OCI-M2 (cell line): ENCODE data around the gene CORO2A.

Source experiments
- DNase-seq: peaks from one replicate; lab custom pipeline; 2025; ENCODE audit not compliant: unreplicated experiment; lab: John Stamatoyannopoulos, UW

Gene CORO2A

GRCh38 chr9:98192503-98193335, at the start of gene CORO2A:
Gene CORO2A, minus strand, starts transcription at chr9:98192637. Its CDS starts 34,977 bp downstream, at chr9:98157660.
- peak; percentile 25 for DNase-seq

DNA sequence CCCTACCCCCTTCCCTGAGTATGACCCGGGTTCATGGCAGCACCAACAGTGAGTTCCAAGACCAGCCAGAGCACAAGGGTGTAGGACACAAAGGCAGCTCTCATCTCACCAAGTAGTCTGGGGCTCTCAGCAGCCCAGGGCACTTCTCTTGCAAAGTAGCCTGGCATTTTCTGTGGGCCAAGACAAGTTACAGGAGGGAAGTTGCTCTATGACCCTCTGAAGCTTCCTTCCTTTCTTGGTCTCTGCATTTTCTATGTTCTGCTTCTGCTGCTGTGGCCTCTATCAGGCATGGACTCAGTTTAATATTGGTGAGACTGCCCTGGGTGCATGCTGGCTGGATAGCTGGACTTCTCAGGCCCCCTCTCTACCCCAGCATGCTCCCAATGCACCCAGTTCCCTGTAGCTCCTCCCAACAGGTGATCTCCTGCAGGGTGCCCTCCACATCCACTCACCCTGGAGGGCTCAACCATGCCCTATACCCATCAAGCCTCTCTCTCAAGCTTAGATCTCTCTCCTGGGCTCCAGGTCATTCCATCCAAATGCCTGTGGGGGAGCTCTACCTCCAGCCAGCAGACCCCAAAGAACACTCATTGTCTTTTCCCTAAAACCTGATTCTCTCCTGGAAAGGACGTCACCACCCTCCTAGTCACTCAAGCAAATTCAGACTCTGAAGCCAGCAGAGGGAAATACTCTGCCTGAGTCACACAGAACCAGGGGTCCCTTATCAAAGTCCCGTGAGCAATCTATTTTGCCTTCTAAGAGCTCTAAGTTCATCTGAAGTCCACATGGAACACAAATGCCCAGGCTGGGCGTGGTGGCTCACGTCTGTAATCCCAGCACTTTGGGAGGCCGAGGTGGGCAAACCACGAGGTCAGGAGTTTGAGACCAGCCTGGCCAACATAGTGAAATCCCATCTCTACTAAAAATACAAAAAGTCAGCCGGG, 49.2 kb upstream of the CORO2A start:
- DNase-seq: no peak

- DNase-seq: no peak
Observed at GRCh38 chr9:98240475-98240874, 48.0 kb upstream of the CORO2A start.

DNA sequence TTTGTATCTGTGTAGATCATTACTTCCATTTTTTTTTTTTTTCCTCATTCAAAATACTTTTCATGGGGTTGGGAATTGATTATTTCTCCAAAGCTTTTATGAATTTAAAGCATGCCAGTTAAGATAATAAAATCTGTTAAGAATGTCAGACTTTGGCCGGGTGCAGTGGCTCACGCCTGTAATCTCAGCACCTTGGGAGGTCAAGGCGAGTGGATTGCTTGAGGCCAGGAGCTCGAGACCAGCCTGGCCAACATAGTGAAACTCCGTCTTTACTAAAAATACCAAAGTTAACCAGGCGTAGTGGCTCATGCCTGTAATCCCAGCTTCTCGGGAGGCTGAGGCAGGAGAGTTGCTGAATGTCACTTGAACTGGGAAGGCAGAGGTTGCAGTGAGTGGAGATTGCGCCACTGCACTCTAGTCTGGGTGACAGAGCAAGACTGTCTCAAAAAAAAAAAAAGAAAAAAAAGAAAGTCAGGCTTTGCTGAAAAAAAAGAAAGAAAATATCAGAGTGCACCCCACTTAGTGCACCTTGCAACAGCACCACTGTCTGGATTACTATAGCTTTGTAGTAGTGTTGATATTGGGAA, 44.6 kb upstream of the CORO2A start:
- DNase-seq: no peak

DNA sequence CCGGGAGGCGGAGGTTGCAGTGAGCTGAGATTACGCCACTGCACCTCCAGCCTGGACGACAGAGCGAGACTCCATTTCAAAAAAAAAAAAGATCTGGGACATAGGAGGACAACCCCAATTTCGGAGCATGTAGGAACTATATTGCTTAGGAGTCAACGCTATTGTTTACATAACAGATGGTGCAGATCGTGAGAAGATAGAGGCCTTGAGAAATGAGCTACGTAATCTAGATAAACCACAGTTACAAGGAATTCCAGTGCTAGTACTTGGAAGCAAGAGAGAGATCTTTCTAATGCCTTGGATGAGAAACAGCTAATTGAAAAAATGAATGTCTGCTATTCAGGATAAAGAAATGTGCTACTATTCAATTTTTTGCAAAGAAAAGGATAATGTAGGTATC, 42.7 kb upstream of the CORO2A start:
- no peak for DNase-seq

- DNase-seq: no peak
Observed at GRCh38 chr9:98234245-98234825, 41.9 kb upstream of the CORO2A start.

- DNase-seq: no peak
Observed at GRCh38 chr9:98232926-98233325, 40.5 kb upstream of the CORO2A start.

- DNase-seq: no peak
Observed at GRCh38 chr9:98231770-98232478, 39.5 kb upstream of the CORO2A start.

DNA sequence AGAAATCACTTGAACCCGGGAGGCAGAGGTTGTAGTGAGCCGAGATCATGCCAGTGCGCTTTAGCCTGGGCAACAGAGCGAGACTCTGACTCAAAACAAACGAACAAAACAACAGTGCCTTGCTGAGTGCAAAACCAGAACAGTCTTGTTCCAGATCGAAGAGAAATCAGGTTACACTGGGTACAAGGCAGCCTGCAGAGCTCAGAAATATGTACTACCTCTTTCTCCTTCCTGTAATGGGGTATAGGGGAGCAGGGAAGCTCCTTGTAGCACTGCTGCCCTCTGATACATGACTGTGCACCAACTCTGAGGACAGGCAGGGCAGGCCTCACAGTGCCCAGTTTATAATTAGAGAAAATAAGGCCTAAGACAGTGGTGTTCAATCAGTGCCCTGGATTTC, 38.4 kb upstream of the CORO2A start:
- DNase-seq: no peak

DNA sequence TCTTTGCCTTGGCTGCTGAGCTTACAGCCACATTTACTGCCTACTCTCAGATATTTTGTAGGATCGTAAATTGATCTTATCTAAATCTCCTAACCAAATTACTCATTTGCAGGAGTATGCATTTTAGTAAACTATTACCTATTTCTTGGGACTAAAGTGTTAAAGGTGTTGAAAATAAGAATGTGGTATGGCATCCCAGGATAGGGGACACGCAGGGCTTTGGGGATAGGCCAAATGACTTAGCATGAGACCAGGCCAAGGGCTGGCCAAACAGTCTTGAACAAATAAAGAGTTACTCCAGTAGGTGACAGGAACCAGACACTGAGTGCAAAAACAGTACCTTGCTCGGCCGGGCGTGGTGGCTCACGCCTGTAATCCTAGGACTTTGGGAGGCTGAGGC, 37.9 kb upstream of the CORO2A start:
- no peak for DNase-seq

DNA sequence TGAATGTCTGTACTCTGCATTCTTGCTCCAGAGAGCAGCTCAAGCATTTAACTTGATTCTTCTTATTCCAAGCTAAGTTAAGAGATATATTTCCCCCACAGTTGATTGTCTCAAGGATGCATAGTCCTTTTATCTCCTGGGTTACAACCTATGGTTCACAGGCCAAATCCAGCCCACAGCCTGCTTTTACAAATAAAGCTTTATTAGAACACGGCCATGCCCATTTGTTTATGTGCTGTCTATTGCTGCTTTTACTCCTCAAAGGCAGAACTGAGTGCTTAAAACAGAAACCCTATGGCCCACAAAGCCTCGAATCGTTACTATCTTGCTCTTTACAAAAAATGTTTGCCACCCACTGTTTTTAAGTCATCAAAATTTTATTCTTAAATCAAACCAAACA, 37.2 kb upstream of the CORO2A start:
- DNase-seq: no peak

GRCh38 chr9:98229090-98229395, 36.6 kb upstream of the CORO2A start:
- DNase-seq: no peak

- no peak for DNase-seq
Observed at GRCh38 chr9:98228392-98229089, 36.1 kb upstream of the CORO2A start.

GRCh38 chr9:98227883-98228282, 35.4 kb upstream of the CORO2A start:
- DNase-seq: no peak

- no peak for DNase-seq
Observed at GRCh38 chr9:98226957-98227356, 34.5 kb upstream of the CORO2A start.

GRCh38 chr9:98226516-98226915, 34.1 kb upstream of the CORO2A start:
- no peak for DNase-seq

GRCh38 chr9:98225015-98225442, 32.6 kb upstream of the CORO2A start:
- no peak for DNase-seq

DNA sequence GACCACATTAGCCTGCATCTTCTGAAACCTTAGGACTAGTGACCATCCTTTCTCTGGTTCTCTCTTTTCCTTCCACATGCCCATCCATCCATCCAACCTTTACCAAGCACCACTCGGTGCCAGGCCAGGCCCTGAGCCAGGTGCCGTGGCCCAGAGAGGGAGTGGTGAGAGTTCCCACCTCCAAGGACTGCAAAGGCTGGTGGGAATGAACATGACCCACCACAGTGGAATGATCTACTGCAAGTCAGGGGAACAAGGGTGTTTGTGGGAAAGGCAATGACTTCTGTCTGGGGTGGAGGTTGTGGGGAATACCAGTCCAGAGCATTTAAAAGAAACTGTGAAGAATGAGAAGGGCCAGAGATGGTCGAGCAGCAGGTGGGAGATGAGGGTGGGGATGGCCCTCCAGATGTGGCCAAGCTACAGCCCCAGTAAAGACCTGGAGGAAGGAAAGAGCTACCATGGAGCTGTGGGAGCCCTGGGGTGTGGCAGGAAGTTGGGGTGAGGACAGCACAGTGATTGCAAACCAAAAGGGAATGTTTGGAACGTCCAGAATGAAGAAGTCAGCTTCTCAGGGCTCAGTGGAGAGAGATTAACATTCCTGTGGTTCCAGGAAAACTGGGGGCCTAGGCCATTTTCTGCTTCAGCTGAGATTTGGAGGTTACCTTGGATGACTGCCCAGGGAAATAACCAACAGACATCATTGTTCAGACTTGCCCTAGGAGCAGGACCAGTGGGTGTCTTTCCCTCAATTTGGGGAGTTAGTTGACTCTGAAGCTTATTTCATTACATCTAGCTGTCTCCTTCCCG, 30.7 kb upstream of the CORO2A start:
- DNase-seq: no peak

DNA sequence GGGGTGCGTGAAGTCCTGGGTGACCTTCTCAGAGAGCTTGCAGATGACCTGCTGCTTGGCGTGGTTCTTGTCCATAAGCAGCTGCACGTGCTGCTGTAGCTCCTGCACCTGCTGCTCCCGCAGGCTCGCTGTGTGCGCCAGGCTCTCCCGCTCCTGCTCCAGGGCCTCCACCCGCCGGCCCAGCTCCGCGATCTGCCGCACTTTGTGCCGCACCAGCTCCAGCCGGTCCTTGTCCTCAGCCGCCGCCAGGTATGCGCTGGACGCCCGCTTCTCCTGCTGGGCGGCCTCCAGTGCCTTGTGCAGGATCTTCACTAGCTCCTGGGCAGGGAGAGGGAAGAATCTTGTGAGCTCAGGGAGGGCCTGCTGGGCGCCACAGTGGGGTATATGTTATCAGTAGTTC, 28.5 kb upstream of the CORO2A start:
- no peak for DNase-seq
